Stimulated activated CD4-positive, alpha-beta T cell treated with anti-CD3 and anti-CD28 coated beads, Interleukin-4, amount 100 ng/mL, for 1 hour (primary cell): ENCODE measurements around the gene MDFIC2.
"Not testable (repeated sequence)": the region's sequence is repeated elsewhere in the genome, so short reads cannot be mapped to it uniquely, and the experiment has no call there.

Experiments
- DNase-seq: peaks from one replicate; pipeline ENCODE4 v3.0.0-alpha.2; 2020

Gene MDFIC2

DNA sequence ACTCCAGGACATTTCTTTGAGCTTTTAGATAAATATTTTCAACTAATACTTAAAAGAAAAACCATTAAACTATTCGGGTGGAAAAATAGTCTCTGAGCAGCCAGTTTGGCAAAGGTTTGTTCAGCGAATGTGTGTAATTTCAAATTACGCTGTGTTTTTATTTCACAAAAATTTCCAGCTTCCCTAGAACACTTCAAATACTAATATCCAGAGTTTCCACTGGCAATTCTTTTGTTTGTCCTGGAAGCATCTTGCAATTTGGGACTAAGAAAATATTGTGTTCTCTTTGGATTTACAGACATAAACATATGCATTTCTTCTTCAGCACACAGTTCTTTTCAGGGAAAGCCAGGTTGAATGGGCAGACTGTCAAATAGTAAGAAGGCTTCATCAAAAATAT is 61.9 kb downstream of the MDFIC2 start:
- no peak for DNase-seq

DNA sequence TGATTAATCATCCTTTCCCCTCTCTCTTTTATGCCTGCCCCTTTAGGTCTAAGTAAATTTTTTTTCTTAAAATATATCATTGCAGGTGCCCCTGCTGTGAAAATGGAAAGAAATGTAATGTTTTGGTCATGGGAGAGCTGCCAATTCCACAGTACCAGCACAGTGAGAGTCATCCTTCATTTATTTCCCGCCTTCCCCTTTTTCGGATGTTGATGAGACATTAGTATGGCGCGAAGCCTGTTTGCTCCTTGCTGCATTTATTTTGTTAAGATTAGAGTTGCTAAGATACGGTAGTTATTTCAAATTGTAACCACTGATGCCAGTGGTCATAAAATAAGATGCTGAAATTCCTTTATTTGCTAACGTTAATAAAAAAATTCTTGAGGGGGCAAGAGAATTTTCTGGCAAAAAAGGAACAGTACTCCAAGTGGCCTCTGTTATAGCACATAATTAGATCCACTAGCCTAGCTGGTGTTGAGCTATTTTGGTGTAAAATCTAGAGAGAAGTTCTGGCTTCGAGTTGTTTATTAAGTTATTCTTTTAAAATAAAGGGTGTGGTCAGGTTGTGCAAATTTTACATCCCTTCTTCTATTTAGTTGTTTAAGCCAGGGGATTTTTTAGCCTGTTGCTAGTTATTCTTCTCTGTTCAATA is 62.8 kb downstream of the MDFIC2 start:
- no peak for DNase-seq

- DNase-seq: no peak
Measured at GRCh38 chr3:70248856-70249255, 63.6 kb downstream of the MDFIC2 start.

DNA sequence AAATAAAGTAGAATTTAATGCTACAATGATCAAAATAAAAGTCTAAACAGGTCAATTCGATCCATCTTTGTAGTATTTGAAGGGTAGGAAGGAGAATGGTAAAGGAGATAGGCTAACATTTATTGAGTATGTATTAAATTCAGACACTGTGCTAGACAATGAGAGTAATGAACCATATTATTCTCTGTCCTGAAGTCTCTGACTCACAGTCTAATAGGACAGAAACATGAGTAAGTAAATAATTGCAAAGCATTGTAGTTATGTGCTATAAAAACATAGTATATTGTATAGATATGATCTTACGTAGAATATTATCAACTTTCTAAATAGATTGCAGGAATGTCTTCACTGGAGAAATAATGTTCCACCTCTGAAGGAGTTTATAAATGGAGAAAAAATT is 64.5 kb downstream of the MDFIC2 start:
- DNase-seq: no peak

GRCh38 chr3:70245746-70246525 is 66.5 kb downstream of the MDFIC2 start:
- DNase-seq: no peak

- no peak for DNase-seq
Measured at GRCh38 chr3:70244422-70244821, 68.0 kb downstream of the MDFIC2 start.

DNA sequence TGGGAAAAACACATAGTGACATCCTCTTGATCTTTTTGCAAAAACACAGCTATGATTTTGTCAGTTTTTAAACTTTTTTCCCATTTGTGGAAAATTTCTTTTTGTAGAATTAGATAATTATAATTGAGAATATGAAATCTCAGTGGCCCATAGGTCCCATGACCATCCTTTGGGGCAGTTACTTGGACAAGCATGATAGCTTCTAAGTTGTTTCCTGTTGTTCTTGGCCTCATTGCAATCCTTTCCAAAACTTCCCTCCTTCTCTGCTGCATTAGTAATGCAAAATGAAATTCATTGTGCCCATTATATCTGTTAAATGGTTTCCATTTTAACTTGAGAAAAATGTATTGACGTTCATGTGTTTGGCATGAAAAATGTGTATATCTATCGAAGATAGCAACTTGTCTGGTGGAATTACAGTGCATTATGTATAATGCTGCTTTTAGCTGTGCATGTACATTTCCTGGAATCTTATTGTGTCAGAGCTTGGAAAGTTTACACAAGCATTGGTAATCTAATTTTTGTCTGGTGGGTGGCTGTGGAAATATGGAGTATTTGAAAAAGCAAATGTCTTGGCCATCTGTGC is 70.0 kb downstream of the MDFIC2 start:
- no peak for DNase-seq

GRCh38 chr3:70233812-70234211 is 78.6 kb downstream of the MDFIC2 start:
- DNase-seq: no peak

GRCh38 chr3:70233112-70233511 is 79.3 kb downstream of the MDFIC2 start:
- DNase-seq: no peak

- DNase-seq: no peak
Measured at GRCh38 chr3:70231266-70231701, 81.2 kb downstream of the MDFIC2 start.

GRCh38 chr3:70227437-70227836 is 85.0 kb downstream of the MDFIC2 start:
- no peak for DNase-seq

DNA sequence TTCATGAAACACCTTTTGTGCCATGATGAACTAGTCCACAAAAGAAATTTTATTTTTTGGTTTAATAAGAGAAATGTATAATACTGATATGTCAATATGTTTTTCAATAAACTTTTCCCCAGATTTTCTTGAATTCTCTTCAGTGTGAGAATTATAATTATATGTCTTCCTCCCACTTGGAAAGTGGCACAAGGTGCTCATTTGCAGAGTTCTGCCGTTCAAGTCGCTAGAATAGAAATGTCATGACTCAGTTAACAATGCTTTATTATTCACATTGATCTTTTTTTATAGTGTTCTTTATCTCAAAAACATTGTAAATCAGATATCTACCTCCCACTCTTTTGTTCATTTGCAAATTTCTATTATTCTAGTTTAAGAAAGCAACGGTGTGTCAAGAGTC is 87.3 kb downstream of the MDFIC2 start:
- no peak for DNase-seq

GRCh38 chr3:70224337-70224736 is 88.1 kb downstream of the MDFIC2 start:
- DNase-seq: no peak

DNA sequence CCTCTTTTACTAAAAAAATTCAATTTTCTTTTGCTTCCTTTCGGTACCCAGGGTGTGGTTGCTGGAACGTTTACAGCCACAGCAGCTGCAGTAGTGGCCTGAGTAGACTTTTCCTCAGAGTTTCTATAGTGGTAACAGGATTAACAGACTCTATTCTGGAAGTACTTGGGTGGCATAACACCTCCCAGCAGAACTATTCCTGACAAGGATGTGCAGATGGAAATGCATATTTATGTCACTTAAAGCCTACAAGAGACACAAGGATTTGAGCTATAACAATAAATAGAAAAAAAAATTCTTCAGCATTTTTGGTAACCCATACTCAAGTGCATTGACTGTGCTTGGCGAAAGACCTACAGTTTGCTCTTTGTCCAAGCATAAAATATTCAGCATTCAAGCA is 94.0 kb downstream of the MDFIC2 start:
- DNase-seq: no peak

GRCh38 chr3:70211274-70211673 is 101.2 kb downstream of the MDFIC2 start:
- not testable (repeated sequence) for DNase-seq

DNA sequence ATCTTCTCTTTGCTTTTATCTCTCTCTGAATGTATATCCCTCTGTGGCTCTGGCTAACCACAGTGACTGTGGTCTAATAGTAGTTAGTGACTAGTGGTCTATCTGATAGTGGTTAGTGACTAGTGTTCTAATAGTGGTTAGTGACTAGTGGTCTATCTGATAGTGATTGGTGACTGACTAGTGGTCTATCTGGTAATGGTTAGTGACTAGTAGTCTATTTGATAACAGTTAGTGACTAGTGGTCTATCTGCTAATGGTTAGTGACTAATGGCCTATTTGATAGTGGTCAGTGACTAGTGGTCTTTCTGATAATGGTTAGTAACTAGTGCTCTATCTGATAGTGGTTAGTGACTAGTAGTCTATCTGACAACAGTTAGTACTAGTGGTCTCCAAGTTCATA is 110.5 kb downstream of the MDFIC2 start:
- no peak for DNase-seq

DNA sequence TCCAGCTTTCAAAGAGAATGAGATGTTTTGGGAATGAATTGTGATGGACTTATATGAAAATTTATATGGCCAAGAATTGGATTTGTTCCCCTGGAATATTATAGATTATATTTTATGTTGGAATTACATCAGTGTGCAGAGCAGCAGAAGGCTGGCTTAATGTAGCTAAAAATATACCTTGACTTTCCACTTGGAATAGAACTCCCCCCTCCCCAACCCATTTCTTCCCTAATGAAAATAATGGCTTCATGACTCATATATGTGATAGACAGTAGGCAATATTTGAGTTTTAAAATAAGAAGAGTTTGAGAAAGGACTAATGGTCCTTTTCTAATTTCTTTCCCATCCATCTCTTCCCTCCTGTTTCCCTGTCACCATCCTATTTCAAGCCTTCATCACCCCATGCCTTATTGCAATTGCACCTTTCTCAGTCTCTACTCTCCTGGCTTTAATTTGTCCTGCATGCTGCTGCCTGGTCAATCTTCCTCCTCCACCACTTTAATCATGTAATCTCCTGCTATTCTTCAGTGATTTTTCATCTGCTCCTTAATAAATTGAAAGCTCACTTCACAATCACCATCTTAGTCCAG is 122.5 kb downstream of the MDFIC2 start:
- no peak for DNase-seq

DNA sequence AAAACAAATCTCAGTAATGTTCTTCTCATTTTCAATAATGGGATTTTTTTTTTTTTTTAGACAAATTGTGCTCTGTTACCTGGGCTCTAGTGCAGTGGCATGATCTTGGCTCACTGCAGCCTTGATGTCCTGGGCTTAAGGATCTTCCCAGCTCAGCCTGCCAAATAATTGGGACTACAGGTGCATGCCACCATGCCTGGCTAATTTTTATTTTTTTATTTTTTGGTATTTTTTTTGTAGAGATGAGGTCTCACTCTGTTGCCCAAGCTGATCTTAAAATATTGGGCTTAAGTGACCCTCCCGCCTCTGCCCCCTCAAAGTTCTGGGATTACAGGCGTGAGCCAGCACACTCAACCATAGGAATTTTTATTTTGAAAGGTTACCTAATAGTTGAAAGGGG is 126.2 kb downstream of the MDFIC2 start:
- no peak for DNase-seq

DNA sequence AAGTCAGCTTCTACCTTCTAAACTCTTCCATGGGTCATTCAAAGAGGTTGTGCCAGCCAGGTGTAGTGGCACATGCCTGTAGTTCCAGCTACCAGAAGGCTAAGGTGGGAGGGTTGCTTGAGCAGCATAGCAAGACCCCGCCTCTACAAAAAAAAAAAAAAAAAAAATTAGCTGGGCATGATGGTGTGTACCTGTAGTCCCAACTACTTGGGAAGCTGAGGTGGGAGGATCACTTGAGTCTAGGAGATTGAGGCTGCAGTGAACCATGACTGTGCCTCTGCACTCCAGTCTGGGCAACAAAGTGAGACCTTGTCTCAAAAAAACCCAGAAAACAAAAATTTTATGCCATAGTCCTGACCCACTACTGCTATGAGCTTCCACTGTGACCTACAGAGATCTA is 126.8 kb downstream of the MDFIC2 start:
- no peak for DNase-seq

- DNase-seq: no peak
Measured at GRCh38 chr3:70183781-70184504, 128.5 kb downstream of the MDFIC2 start.

- no peak for DNase-seq
Measured at GRCh38 chr3:70182166-70182565, 130.3 kb downstream of the MDFIC2 start.

GRCh38 chr3:70180664-70181063 is 131.8 kb downstream of the MDFIC2 start:
- no peak for DNase-seq

DNA sequence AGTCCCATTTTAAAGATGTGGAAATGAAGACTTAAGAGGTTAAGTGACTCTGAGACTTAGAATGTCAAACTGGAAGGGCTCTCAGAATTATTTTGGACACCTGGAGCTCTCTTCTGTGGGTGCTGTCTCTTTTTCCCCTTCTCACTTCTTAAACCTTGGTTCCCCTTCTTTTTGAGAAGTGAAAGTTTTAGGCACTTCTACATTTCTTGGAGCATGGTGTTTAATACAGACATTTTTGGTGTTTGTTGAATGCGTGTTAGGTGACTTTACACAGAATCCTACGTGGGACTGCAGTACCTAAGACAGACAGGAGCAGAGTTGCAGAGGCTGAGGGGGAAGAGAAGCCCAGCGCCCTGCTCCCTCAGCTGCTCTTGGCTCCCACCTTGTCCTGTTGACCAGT is 133.3 kb downstream of the MDFIC2 start:
- no peak for DNase-seq
